IMR-90 (cell line): ENCODE measurements around the gene KLHDC2. TPM values are rescaled to one million over a fixed set of nuclear protein-coding genes. Genes with fewer than 3 reads are reported as not detected.

Source experiments
- ATAC-seq: fragments of 200-7000 bp; cut with Tn5 transposase; 2 replicates; pipeline ENCODE4 v1.9.1; 2020; ENCODE audit warnings: low read depth, mild to moderate bottlenecking, moderate library complexity
- BruUV-seq: library from RNA; stranded (reverse); fragments of 400-500 nt; replicated peaks from 2 replicates; lab custom pipeline; 2021; lab: Mats Ljungman, UMichigan
- CTCF ChIA-PET: fragments of 300-600 bp; formaldehyde crosslinking; extraction: SDS; loops from one replicate; lab custom pipeline; 2021; ENCODE audit warnings: antibody characterized with exemption; lab: Yijun Ruan, JAX
- POLR2A ChIA-PET: fragments of 300-600 bp; sonication (Branson Sonifier 250); formaldehyde crosslinking; loops from one replicate; lab custom pipeline; 2022; ENCODE audit warnings: antibody characterized with exemption; ENCODE audit not compliant: unreplicated experiment; lab: Charles Lee
- DNase-seq: peaks from one replicate; pipeline ENCODE4 v3.0.0; 2013
- H2AFZ ChIP-seq: replicated peaks from 2 replicates; pipeline ENCODE3; 2013; ENCODE audit warnings: low read length, mild to moderate bottlenecking; ENCODE audit not compliant: poor library complexity
- H2AK5ac ChIP-seq: 2 replicates; pipeline ENCODE4 v1.6.1; 2013; ENCODE audit warnings: low read depth, low read length, inconsistent platforms
- H2AK9ac ChIP-seq: replicated peaks from 2 replicates; pipeline ENCODE3; 2013; ENCODE audit warnings: mild to moderate bottlenecking, low read depth, low read length, moderate library complexity; ENCODE audit not compliant: poor library complexity
- H2BK120ac ChIP-seq: 2 replicates; pipeline ENCODE4 v1.6.1; 2013; ENCODE audit warnings: low read depth, low read length, inconsistent platforms
- H2BK15ac ChIP-seq: 3 replicates; pipeline ENCODE4 v1.6.1; 2013; ENCODE audit warnings: low read depth, low read length, inconsistent platforms
- H2BK20ac ChIP-seq: 2 replicates; pipeline ENCODE4 v1.6.1; 2013; ENCODE audit warnings: low read depth, mild to moderate bottlenecking, inconsistent platforms, low read length, moderate library complexity
- H2BK5ac ChIP-seq: 2 replicates; pipeline ENCODE4 v1.6.1; 2013; ENCODE audit warnings: mild to moderate bottlenecking, low read depth, low read length, inconsistent platforms; ENCODE audit not compliant: poor library complexity, severe bottlenecking
- H3K14ac ChIP-seq: replicated peaks from 2 replicates; pipeline ENCODE4 v1.6.1; 2013; ENCODE audit warnings: low read depth, low read length, inconsistent platforms
- H3K18ac ChIP-seq: 2 replicates; pipeline ENCODE4 v1.6.1; 2013; ENCODE audit warnings: low read depth, low read length, control low read depth
- H3K23ac ChIP-seq: 2 replicates; pipeline ENCODE4 v1.6.1; 2013; ENCODE audit warnings: low read depth, low read length, inconsistent platforms
- H3K27ac ChIP-seq: 2 replicates; pipeline ENCODE4 v1.5.1; 2013; ENCODE audit warnings: mild to moderate bottlenecking, control low read depth, low read length; ENCODE audit not compliant: insufficient read depth
- H3K27me3 ChIP-seq: 2 replicates; pipeline ENCODE4 v1.6.1; 2013; ENCODE audit warnings: low read length; ENCODE audit not compliant: control insufficient read depth, insufficient read depth
- H3K36me3 ChIP-seq: 2 replicates; pipeline ENCODE4 v1.6.1; 2013; ENCODE audit warnings: low read length, mixed read lengths; ENCODE audit not compliant: control insufficient read depth, insufficient read depth
- H3K4ac ChIP-seq: 2 replicates; pipeline ENCODE4 v1.6.1; 2013; ENCODE audit warnings: low read depth, low read length, inconsistent platforms
- H3K4me1 ChIP-seq: 2 replicates; pipeline ENCODE4 v1.6.1; 2013; ENCODE audit warnings: low read length, mixed read lengths; ENCODE audit not compliant: control insufficient read depth, insufficient read depth
- H3K4me2 ChIP-seq: 2 replicates; pipeline ENCODE4 v1.6.1; 2013; ENCODE audit warnings: low read depth, mild to moderate bottlenecking, control low read depth, low read length, moderate library complexity
- H3K4me3 ChIP-seq: 2 replicates; pipeline ENCODE4 v1.5.1; 2013; ENCODE audit warnings: low read depth, mild to moderate bottlenecking, control low read depth, low read length, moderate library complexity; ENCODE audit not compliant: insufficient read depth
- H3K56ac ChIP-seq: 2 replicates; pipeline ENCODE4 v1.6.1; 2013; ENCODE audit warnings: low read length, inconsistent platforms; ENCODE audit not compliant: insufficient read depth; ENCODE audit errors: extremely low read depth
- H3K79me1 ChIP-seq, 2 experiments: 2 replicates each; pipeline ENCODE4 v1.6.1; 2013; ENCODE audit warnings: low read length in 2 of 2, inconsistent platforms in 1 of 2, low read depth in 1 of 2
- H3K9ac ChIP-seq: 2 replicates; pipeline ENCODE4 v1.6.1; 2013; ENCODE audit warnings: low read depth, low read length, control low read depth
- H3K9me1 ChIP-seq: 2 replicates; pipeline ENCODE4 v1.6.1; 2013; ENCODE audit warnings: low read length, inconsistent platforms; ENCODE audit not compliant: insufficient read depth
- H3K9me3 ChIP-seq: 2 replicates; pipeline ENCODE4 v1.6.1; 2013; ENCODE audit warnings: low read length; ENCODE audit not compliant: control insufficient read depth, insufficient read depth
- H4K20me1 ChIP-seq: 2 replicates; pipeline ENCODE4 v1.6.1; 2013; ENCODE audit warnings: low read length, inconsistent platforms; ENCODE audit not compliant: insufficient read depth
- H4K5ac ChIP-seq: 2 replicates; pipeline ENCODE4 v1.6.1; 2013; ENCODE audit warnings: mild to moderate bottlenecking, low read depth, low read length, control low read depth
- H4K8ac ChIP-seq, 2 experiments: 2 replicates each; pipeline ENCODE4 v1.6.1; 2013; ENCODE audit warnings: low read depth in 2 of 2, low read length in 2 of 2, control low read depth in 1 of 2, inconsistent platforms in 1 of 2
- H4K91ac ChIP-seq: 2 replicates; pipeline ENCODE4 v1.6.1; 2013; ENCODE audit warnings: low read depth, low read length, inconsistent platforms; ENCODE audit not compliant: insufficient read depth
- BHLHE40 ChIP-seq: fragments of 150-350 bp; IDR thresholded peaks from 2 replicates; pipeline ENCODE4 v1.6.1; 2016; ENCODE audit warnings: mild to moderate bottlenecking, low read depth, low read length
- CEBPB ChIP-seq: IDR thresholded peaks from 2 replicates; pipeline ENCODE4 v1.6.1; 2012; ENCODE audit warnings: low read depth, low read length, improper control_type of control experiment
- CHD1 ChIP-seq: IDR thresholded peaks from 2 replicates; pipeline ENCODE4 v1.6.1; 2012; ENCODE audit warnings: low read depth, low read length, improper control_type of control experiment
- FOS ChIP-seq: fragments of 150-350 bp; IDR thresholded peaks from 2 replicates; pipeline ENCODE4 v1.6.1; 2016; ENCODE audit warnings: low read depth, low read length
- MAFK ChIP-seq: IDR thresholded peaks from 2 replicates; pipeline ENCODE4 v1.6.1; 2012; ENCODE audit warnings: low read depth, low read length, improper control_type of control experiment
- MAZ ChIP-seq: IDR thresholded peaks from 2 replicates; pipeline ENCODE4 v1.6.1; 2012; ENCODE audit warnings: low read depth, mild to moderate bottlenecking, low read length, improper control_type of control experiment, moderate library complexity, borderline replicate concordance
- MXI1 ChIP-seq: IDR thresholded peaks from 2 replicates; pipeline ENCODE4 v1.6.1; 2012; ENCODE audit warnings: low read depth, mild to moderate bottlenecking, low read length, moderate library complexity, borderline replicate concordance
- NFE2L2 ChIP-seq: fragments of 150-350 bp; IDR thresholded peaks from 2 replicates; pipeline ENCODE4 v1.6.1; 2016; ENCODE audit warnings: low read depth, mild to moderate bottlenecking, low read length
- POLR2A ChIP-seq: IDR thresholded peaks from 2 replicates; pipeline ENCODE4 v1.6.1; 2012; ENCODE audit warnings: mild to moderate bottlenecking, low read depth, low read length
- RAD21 ChIP-seq: IDR thresholded peaks from 2 replicates; pipeline ENCODE4 v1.6.1; 2012; ENCODE audit warnings: low read length, improper control_type of control experiment
- RCOR1 ChIP-seq: IDR thresholded peaks from 2 replicates; pipeline ENCODE4 v1.6.1; 2012; ENCODE audit warnings: mild to moderate bottlenecking, low read length, improper control_type of control experiment; ENCODE audit not compliant: insufficient replicate concordance
- RFX5 ChIP-seq: IDR thresholded peaks from 2 replicates; pipeline ENCODE4 v1.8.0; 2012; ENCODE audit warnings: low read depth, mild to moderate bottlenecking, low read length, moderate library complexity
- SMC3 ChIP-seq: fragments of 150-350 bp; IDR thresholded peaks from 2 replicates; pipeline ENCODE4 v1.6.1; 2016; ENCODE audit warnings: low read depth, mild to moderate bottlenecking, antibody characterized with exemption, low read length, moderate library complexity
- WGBS, 2 experiments: methylation state at CpG; one replicate each; pipeline versions ENCODE4 v1.1.5 to v1.1.7; 2013; ENCODE audit warnings: missing lambda C conversion rate in 2 of 2; ENCODE audit not compliant: insufficient read length in 1 of 2; ENCODE audit errors: extremely low coverage in 2 of 2; 5-methylcytosine and 5-hydroxymethylcytosine counted together
- dilution Hi-C: fragments of 300-500 bp; cut with HindIII; formaldehyde crosslinking; loops from one replicate; pipeline ENCODE4 v1.14.3; 2018; ENCODE audit warnings: low sequenced_read_pairs; ENCODE audit not compliant: unreplicated experiment
- in situ Hi-C: fragments of 300-500 bp; cut with MboI; formaldehyde crosslinking; loops from 3 replicates; pipeline ENCODE4 v1.14.3; 2019; ENCODE audit warnings: low sequenced_read_pairs, inconsistent platforms, mixed read lengths
- intact Hi-C: fragments of 100-400 bp; cut with micrococcal nuclease; formaldehyde crosslinking; loops from 2 replicates; pipeline ENCODE4 v1.10.0; 2022
- polyA plus RNA-seq, 3 experiments: library from polyadenylated mRNA; depleted of rRNA; stranded (reverse); fragments of >200 nt; gene quantifications; 2 replicates each; pipeline ENCODE4 v1.2.3, GENCODE V29; 2012; ENCODE audit warnings: low replicate concordance in 1 of 3
- total RNA-seq: library from RNA; depleted of rRNA; stranded (reverse); fragments of >200 nt; gene quantifications from 2 replicates; pipeline ENCODE4 v1.2.3, GENCODE V29; 2012
- TF ChIP-seq, protein P1 (sequence below): fragments of 150-350 bp; IDR thresholded peaks from 2 replicates; pipeline ENCODE4 v1.6.1; 2016; ENCODE audit warnings: low read depth, mild to moderate bottlenecking, low read length, moderate library complexity, borderline replicate concordance
- TF ChIP-seq, protein P2 (sequence below): conservative IDR thresholded peaks from 2 replicates; pipeline ENCODE4 v1.5.1; 2012; ENCODE audit warnings: mild to moderate bottlenecking, low read depth, low read length, improper control_type of control experiment
- TF ChIP-seq, protein P3 (sequence below): fragments of 150-350 bp; IDR thresholded peaks from 2 replicates; pipeline ENCODE4 v1.6.1; 2017; ENCODE audit warnings: mild to moderate bottlenecking, antibody characterized with exemption, low read length, low read depth

Gene KLHDC2
- total and polyA plus RNA-seq, 2 of the 4 experiments (the other 2 are of a cell fraction), result 29.2 to 41.8 TPM

DNA sequence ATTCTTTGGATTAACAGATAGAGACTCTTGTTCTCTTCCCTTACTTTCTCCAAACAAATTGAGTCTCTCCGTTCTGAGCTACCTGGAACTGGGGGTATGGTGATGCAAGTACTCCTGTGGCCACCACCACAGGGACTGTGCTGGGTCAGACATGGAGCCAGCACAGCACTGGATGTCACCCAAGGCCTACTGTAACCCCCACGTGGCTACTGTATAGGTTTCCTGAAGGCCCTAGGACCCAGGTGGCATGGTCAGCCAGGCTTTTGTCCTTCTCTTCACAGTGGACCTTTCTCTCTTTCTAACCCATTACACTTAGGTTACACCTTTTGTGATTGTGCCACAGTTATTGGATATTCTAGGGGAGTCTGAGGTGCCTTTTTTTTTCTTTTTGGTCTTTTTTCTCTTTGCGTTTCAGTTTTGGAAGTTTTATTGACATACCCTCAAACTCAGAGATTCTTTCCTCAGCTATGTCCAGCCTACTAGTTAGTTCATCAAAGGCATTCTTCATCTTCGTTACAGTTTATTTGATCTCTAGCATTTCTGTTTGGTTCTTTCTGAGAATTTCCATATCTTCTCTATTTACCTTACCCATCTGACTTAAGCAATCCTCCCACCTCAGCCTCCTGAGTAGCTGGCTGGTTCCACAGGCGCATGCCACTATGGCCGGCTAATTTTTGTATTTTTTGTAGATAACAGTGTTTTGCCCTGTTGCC, 6.0 kb upstream of the KLHDC2 start:
- dilution Hi-C loops, result no loop called here
- Histone ChIP-seq H3K27me3 (no peaks in the 10 kb centered on the region), H4K91ac (no peak overlapping the region), H3K4ac (no peak overlapping the region), H2BK20ac (no peak overlapping the region), H3K56ac (no peak overlapping the region), H3K4me2 (no peak overlapping the region), H3K9ac (no peak overlapping the region), H2AK9ac (no peak overlapping the region), H3K4me1 (peaks cover 2% of the 10 kb centered on the region; the same call in 1 of the 2 replicates), H2AFZ (peak overlapping the region; percentile 27), H3K79me1 (peaks cover 0 to 3% of the 10 kb centered on the region in 2 experiments; a peak in 1 of 4 replicates), H2AK5ac (no peak overlapping the region), H3K23ac (no peak overlapping the region), H4K5ac (no peak overlapping the region), H3K27ac (no peak overlapping the region), H4K8ac (no peak overlapping the region), H3K4me3 (no peak overlapping the region), H2BK15ac (no peak overlapping the region), H3K36me3 (no peaks in the 10 kb centered on the region), H3K9me1 (no peaks in the 10 kb centered on the region), H2BK5ac (no peak overlapping the region), H3K14ac (no peak overlapping the region), H4K20me1 (no peaks in the 10 kb centered on the region), H3K9me3 (no peaks in the 10 kb centered on the region), H3K18ac (no peak overlapping the region), H2BK120ac (no peak overlapping the region)
- TF ChIP-seq RFX5 (no peak), MAZ (no peak), SMC3 (no peak), RCOR1 (no peak), MXI1 (no peak), NFE2L2 (no peak), MAFK (no peak), POLR2A (no peak), CEBPB (no peak), RAD21 (no peak), FOS (no peak), BHLHE40 (no peak), CHD1 (no peak)
- TF ChIP-seq, protein P1, sequence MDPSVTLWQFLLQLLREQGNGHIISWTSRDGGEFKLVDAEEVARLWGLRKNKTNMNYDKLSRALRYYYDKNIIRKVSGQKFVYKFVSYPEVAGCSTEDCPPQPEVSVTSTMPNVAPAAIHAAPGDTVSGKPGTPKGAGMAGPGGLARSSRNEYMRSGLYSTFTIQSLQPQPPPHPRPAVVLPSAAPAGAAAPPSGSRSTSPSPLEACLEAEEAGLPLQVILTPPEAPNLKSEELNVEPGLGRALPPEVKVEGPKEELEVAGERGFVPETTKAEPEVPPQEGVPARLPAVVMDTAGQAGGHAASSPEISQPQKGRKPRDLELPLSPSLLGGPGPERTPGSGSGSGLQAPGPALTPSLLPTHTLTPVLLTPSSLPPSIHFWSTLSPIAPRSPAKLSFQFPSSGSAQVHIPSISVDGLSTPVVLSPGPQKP, result no peak
- TF ChIP-seq, protein P2, sequence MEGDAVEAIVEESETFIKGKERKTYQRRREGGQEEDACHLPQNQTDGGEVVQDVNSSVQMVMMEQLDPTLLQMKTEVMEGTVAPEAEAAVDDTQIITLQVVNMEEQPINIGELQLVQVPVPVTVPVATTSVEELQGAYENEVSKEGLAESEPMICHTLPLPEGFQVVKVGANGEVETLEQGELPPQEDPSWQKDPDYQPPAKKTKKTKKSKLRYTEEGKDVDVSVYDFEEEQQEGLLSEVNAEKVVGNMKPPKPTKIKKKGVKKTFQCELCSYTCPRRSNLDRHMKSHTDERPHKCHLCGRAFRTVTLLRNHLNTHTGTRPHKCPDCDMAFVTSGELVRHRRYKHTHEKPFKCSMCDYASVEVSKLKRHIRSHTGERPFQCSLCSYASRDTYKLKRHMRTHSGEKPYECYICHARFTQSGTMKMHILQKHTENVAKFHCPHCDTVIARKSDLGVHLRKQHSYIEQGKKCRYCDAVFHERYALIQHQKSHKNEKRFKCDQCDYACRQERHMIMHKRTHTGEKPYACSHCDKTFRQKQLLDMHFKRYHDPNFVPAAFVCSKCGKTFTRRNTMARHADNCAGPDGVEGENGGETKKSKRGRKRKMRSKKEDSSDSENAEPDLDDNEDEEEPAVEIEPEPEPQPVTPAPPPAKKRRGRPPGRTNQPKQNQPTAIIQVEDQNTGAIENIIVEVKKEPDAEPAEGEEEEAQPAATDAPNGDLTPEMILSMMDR, result no peak
- TF ChIP-seq, protein P3, sequence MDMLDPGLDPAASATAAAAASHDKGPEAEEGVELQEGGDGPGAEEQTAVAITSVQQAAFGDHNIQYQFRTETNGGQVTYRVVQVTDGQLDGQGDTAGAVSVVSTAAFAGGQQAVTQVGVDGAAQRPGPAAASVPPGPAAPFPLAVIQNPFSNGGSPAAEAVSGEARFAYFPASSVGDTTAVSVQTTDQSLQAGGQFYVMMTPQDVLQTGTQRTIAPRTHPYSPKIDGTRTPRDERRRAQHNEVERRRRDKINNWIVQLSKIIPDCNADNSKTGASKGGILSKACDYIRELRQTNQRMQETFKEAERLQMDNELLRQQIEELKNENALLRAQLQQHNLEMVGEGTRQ, result no peak
- POLR2A ChIA-PET, result no interaction called here
- intact Hi-C loops, result no loop called here
- no CpG with 5 or more reads among the region's 6 CpGs for WGBS, 2 experiments
- CTCF ChIA-PET, result no interaction called here
- ATAC-seq (no peak), DNase-seq (no peak)
- no TSS peak for BruUV-seq
- in situ Hi-C loops, result loop anchor here (25.0 kb wide), 1 partner anchor 300 kb away; no protein-coding TSS in a partner anchor
